Ishikawa (cell line): ENCODE data around the gene ERVFRD-1.

ENCODE experiments used
- EP300 ChIP-seq: IDR thresholded peaks from 2 replicates; pipeline ENCODE4 v1.6.1; 2012; ENCODE audit warnings: borderline replicate concordance
- FOXM1 ChIP-seq: IDR thresholded peaks from 2 replicates; pipeline ENCODE4 v1.6.1; 2012; ENCODE audit warnings: low read depth, borderline replicate concordance
- TAF1 ChIP-seq: IDR thresholded peaks from 2 replicates; pipeline ENCODE4 v1.6.1; 2012; ENCODE audit warnings: low read depth, mild to moderate bottlenecking
- TEAD4 ChIP-seq: IDR thresholded peaks from 2 replicates; pipeline ENCODE4 v1.6.1; 2012

- TF ChIP-seq EP300 (no peak), FOXM1 (no peak), TAF1 (no peak), TEAD4 (no peak)
These were observed 21.8 kb upstream of the ERVFRD-1 start for GRCh38 chr6:11133281-11133680.
